ENCODE results near the gene ZNF19.

DNA sequence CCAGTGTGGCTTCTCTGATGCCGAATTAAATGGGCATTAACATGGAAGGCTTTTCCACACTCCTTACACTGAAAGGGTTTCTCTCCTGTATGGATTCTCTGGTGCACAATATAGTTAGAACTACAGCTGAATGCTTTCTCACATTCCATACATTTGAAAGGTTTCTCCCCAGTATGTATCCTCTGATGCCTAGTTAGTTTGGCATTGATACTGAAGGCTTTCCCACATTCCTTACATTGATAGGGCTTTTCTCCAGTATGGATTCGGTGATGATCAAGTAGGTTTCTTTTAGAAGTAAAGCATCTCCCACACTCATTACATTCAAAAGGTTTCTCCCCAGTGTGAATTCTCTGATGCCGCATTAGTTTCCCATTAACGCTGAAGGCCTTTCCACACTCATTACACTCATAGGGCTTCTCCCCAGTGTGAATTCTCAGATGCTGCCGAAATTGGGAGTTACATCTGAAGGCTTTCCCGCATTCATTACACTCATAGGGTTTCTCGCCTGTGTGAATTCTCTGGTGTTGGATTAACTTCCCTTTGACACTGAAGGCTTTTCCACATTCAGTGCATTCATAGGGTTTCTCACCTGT is 40.8 kb downstream of the ZNF19 start:
- TF ChIP-seq, protein P1, sequence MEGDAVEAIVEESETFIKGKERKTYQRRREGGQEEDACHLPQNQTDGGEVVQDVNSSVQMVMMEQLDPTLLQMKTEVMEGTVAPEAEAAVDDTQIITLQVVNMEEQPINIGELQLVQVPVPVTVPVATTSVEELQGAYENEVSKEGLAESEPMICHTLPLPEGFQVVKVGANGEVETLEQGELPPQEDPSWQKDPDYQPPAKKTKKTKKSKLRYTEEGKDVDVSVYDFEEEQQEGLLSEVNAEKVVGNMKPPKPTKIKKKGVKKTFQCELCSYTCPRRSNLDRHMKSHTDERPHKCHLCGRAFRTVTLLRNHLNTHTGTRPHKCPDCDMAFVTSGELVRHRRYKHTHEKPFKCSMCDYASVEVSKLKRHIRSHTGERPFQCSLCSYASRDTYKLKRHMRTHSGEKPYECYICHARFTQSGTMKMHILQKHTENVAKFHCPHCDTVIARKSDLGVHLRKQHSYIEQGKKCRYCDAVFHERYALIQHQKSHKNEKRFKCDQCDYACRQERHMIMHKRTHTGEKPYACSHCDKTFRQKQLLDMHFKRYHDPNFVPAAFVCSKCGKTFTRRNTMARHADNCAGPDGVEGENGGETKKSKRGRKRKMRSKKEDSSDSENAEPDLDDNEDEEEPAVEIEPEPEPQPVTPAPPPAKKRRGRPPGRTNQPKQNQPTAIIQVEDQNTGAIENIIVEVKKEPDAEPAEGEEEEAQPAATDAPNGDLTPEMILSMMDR (IDR thresholded peaks at IDR 0.05; ENCODE audit: low read length): no peak
- TF ChIP-seq EZH2 (optimal IDR thresholded peaks at IDR 0.05; ENCODE audit: low read depth, low read length) (no peak), EZH2phosphoT487 (IDR thresholded peaks at IDR 0.05; ENCODE audit: low read length) (no peak)
